ENCODE results near the gene ARMS2. TPM values are rescaled to one million over a fixed set of nuclear protein-coding genes. Genes with fewer than 3 reads are reported as not detected.

The ARMS2 gene, protein sequence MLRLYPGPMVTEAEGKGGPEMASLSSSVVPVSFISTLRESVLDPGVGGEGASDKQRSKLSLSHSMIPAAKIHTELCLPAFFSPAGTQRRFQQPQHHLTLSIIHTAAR
- polyA plus RNA-seq = under 1 TPM in 1 of 4 donors, not detected in 3; 0.06 TPM
- long read RNA-seq, donor 1 = 0 reads
- long read RNA-seq, donor 2 = 0 reads
- long read RNA-seq, donor 3 = 0 reads
- long read RNA-seq, donor 4 = 0 reads
- long read RNA-seq, donor 5 = 0 reads
- long read RNA-seq, donor 6 = 0 reads
- long read RNA-seq, donor 7 = 0 reads
- long read RNA-seq, donor 8 = 0 reads
- long read RNA-seq, donor 9 = 0 reads
- long read RNA-seq, donor 10 = 0 reads

DNA sequence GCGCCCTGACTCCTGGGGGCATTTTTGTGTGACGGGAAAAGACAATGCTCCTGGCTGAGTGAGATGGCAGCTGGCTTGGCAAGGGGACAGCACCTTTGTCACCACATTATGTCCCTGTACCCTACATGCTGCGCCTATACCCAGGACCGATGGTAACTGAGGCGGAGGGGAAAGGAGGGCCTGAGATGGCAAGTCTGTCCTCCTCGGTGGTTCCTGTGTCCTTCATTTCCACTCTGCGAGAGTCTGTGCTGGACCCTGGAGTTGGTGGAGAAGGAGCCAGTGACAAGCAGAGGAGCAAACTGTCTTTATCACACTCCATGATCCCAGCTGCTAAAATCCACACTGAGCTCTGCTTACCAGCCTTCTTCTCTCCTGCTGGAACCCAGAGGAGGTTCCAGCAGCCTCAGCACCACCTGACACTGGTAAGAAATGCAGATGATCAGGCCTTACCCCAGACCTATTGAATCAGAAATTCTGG lies at the start of gene ARMS2:
ARMS2 (plus strand) TSS at position 51 of the 478 bp plus-strand sequence; CDS start at position 126, 75 bp downstream.
- DNase-seq = no peak
- Histone ChIP-seq H3K9me3 (ENCODE audit: control insufficient read depth in 2 of 2, insufficient read depth in 1 of 2, low read depth in 1 of 2, low read length in 1 of 2) (no peaks in the 10 kb centered on the region), H3K36me3 (ENCODE audit: control insufficient read depth in 3 of 3, insufficient read depth in 2 of 3, low read depth in 1 of 3, low read length in 3 of 3) (no peaks in the 10 kb centered on the region), H3K27me3 (ENCODE audit: control insufficient read depth in 3 of 3, insufficient read depth in 3 of 3, low read length in 3 of 3) (peaks cover 3 to 11% (median 8%) of the 10 kb centered on the region in 3 donors), H3K4me1 (ENCODE audit: control insufficient read depth in 3 of 3, insufficient read depth in 2 of 3, low read depth in 1 of 3, low read length in 2 of 3) (peaks cover 0 to 6% (median 0%) of the 10 kb centered on the region in 3 donors), H3K27ac (ENCODE audit: low read depth in 1 of 3, low read length in 2 of 3) (no peak within 1 kb of the TSS), H3K4me3 (ENCODE audit: low read depth in 1 of 3, low read length in 3 of 3) (no peak within 1 kb of the TSS)
- no peak for FAIRE-seq
- 75 to 88% (median 78%) methylated on average over 7 of the region's 7 CpGs for WGBS, 3 donors

DNA sequence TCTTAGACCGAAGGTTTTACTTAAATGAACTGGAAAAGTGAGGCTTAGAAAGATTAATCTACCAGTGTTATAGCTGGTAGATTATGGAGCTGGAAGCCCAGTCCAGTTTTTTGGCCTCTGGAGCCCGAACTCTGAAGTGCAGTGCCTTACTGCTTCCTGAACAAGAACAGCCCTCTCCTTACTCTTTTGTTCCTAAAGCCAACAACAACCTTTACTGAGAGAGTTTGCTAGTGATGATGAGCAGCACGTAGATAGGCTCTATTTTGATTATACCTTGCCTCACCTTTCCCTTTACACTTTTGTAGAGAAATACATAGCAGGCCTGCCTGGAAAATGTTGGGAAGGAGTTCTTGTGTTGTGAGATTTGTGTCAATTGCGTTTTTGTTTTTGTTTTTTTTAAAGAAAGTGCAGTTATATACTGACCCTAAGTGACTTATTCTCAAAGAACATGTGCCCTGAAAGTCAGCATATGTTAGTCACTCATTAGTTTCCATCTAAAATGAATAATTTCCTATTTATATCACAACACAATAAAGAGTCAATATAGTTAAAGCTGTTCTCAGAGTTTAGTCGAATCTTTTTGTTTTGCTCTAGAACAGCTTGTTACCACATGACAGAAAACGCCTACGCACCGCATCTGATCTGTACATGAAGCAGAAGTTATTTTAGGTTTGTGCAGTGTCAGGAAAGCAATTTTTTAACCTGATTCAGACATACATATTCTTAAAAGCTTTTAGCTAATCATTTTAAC lies 46.9 kb upstream of the ARMS2 start:
- DNase-seq = no peak
- H3K36me3 ChIP-seq (ENCODE audit: control insufficient read depth in 3 of 3, insufficient read depth in 2 of 3, low read depth in 1 of 3, low read length in 3 of 3) = peaks cover 0 to 18% (median 9%) of the 10 kb centered on the region in 3 donors
- H3K27ac ChIP-seq (ENCODE audit: low read depth in 1 of 3, low read length in 2 of 3) = peak overlapping the region in 1 of 3 donors; percentile 6
- no peaks in the 10 kb centered on the region for H3K9me3 ChIP-seq (ENCODE audit: control insufficient read depth in 2 of 2, insufficient read depth in 1 of 2, low read depth in 1 of 2, low read length in 1 of 2)
- WGBS, 3 donors = 68 to 77% (median 74%) methylated on average over 8 of the region's 8 CpGs
- no peak overlapping the region for H3K4me3 ChIP-seq (ENCODE audit: low read depth in 1 of 3, low read length in 3 of 3)
- FAIRE-seq = no peak
- no peaks in the 10 kb centered on the region for H3K4me1 ChIP-seq (ENCODE audit: control insufficient read depth in 3 of 3, insufficient read depth in 2 of 3, low read depth in 1 of 3, low read length in 2 of 3)
- H3K27me3 ChIP-seq (ENCODE audit: control insufficient read depth in 3 of 3, insufficient read depth in 3 of 3, low read length in 3 of 3) = no peaks in the 10 kb centered on the region

DNA sequence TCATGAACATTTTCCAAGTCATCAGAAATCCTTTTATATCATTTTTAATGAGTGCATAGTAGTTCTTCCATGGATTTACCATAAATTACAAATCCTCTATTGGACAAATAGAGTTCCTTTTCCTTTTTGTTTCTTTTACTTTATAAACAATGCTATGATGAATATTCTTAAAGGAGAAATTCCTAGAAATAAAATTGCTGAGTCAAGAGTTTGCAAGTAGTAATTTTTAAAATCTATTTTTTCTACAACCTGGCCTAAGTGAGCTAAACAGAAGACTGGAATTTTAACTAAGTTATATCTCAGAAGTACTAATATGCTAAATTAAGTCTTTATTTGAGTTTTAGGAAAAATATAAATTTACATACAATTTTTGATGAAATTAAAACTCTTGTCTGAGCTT lies 41.1 kb upstream of the ARMS2 start:
- Histone ChIP-seq H3K4me1 (ENCODE audit: control insufficient read depth in 3 of 3, insufficient read depth in 2 of 3, low read depth in 1 of 3, low read length in 2 of 3) (no peaks in the 10 kb centered on the region), H3K27me3 (ENCODE audit: control insufficient read depth in 3 of 3, insufficient read depth in 3 of 3, low read length in 3 of 3) (no peaks in the 10 kb centered on the region), H3K36me3 (ENCODE audit: control insufficient read depth in 3 of 3, insufficient read depth in 2 of 3, low read depth in 1 of 3, low read length in 3 of 3) (peaks cover 2 to 15% (median 9%) of the 10 kb centered on the region in 3 donors), H3K9me3 (ENCODE audit: control insufficient read depth in 2 of 2, insufficient read depth in 1 of 2, low read depth in 1 of 2, low read length in 1 of 2) (no peaks in the 10 kb centered on the region), H3K4me3 (ENCODE audit: low read depth in 1 of 3, low read length in 3 of 3) (no peak overlapping the region), H3K27ac (ENCODE audit: low read depth in 1 of 3, low read length in 2 of 3) (no peak overlapping the region)
- FAIRE-seq = peak; percentile 86
- no peak for DNase-seq

DNA sequence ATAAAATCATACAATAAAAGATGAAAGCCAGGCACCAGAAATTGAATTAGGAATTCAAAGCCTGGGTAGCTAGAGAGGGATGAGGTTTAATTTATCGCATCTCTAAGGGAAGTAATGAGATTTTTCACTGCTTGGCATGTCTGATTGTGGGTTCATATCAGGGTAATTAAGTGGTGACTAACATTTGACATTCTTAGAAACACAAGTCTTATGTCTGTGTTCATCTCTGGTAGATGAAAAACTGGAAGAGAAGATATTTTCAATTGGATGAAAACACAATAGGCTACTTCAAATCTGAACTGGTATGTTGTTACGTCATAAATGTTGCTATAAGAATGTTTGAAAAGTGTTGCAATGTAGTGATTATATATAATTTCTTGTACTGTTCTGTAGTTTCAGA lies 36.8 kb upstream of the ARMS2 start:
- Histone ChIP-seq H3K4me1 (ENCODE audit: control insufficient read depth in 3 of 3, insufficient read depth in 2 of 3, low read depth in 1 of 3, low read length in 2 of 3) (no peaks in the 10 kb centered on the region), H3K4me3 (ENCODE audit: low read depth in 1 of 3, low read length in 3 of 3) (no peak overlapping the region), H3K9me3 (ENCODE audit: control insufficient read depth in 2 of 2, insufficient read depth in 1 of 2, low read depth in 1 of 2, low read length in 1 of 2) (no peaks in the 10 kb centered on the region), H3K27ac (ENCODE audit: low read depth in 1 of 3, low read length in 2 of 3) (peak overlapping the region in 1 of 3 donors; percentile 16), H3K27me3 (ENCODE audit: control insufficient read depth in 3 of 3, insufficient read depth in 3 of 3, low read length in 3 of 3) (no peaks in the 10 kb centered on the region), H3K36me3 (ENCODE audit: control insufficient read depth in 3 of 3, insufficient read depth in 2 of 3, low read depth in 1 of 3, low read length in 3 of 3) (peaks cover 2 to 15% (median 9%) of the 10 kb centered on the region in 3 donors)
- FAIRE-seq = no peak
- WGBS, 3 donors = 90 to 94% (median 92%) methylated on average over 2 of the region's 2 CpGs
- DNase-seq = no peak

DNA sequence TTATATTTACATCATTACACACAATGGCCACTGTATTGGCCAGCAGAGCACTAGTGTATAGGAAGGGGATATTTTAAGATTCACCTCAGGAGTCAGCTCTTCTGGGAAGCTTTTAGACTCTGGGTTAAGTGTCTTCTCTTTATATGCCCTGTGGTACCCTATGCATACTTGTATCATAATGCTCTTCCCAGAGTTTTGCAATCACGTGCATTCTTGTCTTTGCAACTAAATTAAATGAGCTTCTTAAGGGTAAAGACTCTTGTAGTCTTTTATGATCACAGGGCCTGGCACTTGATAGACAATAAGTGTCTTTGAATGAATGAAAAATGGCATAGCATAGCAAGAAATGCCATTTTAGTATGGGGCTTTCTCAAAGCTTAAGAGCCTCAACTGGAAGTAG lies 35.4 kb upstream of the ARMS2 start:
- no peaks in the 10 kb centered on the region for H3K9me3 ChIP-seq (ENCODE audit: control insufficient read depth in 2 of 2, insufficient read depth in 1 of 2, low read depth in 1 of 2, low read length in 1 of 2)
- FAIRE-seq = no peak
- WGBS, 3 donors = 79 to 85% (median 79%) methylated on average over 1 of the region's 1 CpG
- peaks cover 2 to 15% (median 9%) of the 10 kb centered on the region in 3 donors for H3K36me3 ChIP-seq (ENCODE audit: control insufficient read depth in 3 of 3, insufficient read depth in 2 of 3, low read depth in 1 of 3, low read length in 3 of 3)
- no peak overlapping the region for H3K4me3 ChIP-seq (ENCODE audit: low read depth in 1 of 3, low read length in 3 of 3)
- no peaks in the 10 kb centered on the region for H3K4me1 ChIP-seq (ENCODE audit: control insufficient read depth in 3 of 3, insufficient read depth in 2 of 3, low read depth in 1 of 3, low read length in 2 of 3)
- no peaks in the 10 kb centered on the region for H3K27me3 ChIP-seq (ENCODE audit: control insufficient read depth in 3 of 3, insufficient read depth in 3 of 3, low read length in 3 of 3)
- no peak overlapping the region for H3K27ac ChIP-seq (ENCODE audit: low read depth in 1 of 3, low read length in 2 of 3)
- no peak for DNase-seq

DNA sequence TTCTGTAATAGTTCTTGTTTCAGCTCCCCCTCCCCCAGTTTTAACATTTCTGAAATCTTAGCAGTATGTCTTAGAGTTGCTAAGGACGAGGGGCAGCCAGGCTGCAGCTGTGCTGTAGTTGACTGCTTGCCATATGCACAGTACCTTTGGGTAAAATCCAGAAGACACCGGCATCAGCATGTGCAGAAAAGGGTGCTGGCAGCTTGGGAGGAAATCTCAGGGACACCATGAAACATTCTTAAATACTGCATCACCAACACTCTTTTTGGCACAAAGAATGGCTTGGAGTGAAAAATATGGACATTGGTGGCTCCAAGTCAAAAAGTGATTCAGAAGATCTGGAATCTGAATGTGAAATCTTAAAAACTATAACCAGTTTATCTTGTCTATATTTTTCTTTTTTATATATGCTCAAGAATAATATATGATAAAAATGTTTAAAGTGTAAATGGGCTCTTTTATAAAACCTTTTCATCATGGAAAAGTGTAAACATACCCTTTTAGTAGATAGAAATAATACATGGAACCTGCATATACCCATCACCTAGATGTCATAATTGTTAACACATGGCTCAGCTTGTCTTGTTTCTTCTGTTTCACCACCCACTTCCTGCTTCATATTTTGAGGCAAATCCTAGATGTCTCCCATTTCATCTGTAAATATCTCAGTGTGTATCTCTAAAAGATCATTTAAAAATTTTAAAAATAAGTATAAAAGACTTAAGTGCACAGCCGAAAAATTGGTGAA lies 34.4 kb upstream of the ARMS2 start:
- 71 to 89% (median 88%) methylated on average over 3 of the region's 3 CpGs for WGBS, 3 donors
- H3K4me3 ChIP-seq (ENCODE audit: low read depth in 1 of 3, low read length in 3 of 3) = no peak overlapping the region
- H3K27ac ChIP-seq (ENCODE audit: low read depth in 1 of 3, low read length in 2 of 3) = no peak overlapping the region
- FAIRE-seq (no peak), DNase-seq (no peak)
- no peaks in the 10 kb centered on the region for H3K9me3 ChIP-seq (ENCODE audit: control insufficient read depth in 2 of 2, insufficient read depth in 1 of 2, low read depth in 1 of 2, low read length in 1 of 2)
- H3K4me1 ChIP-seq (ENCODE audit: control insufficient read depth in 3 of 3, insufficient read depth in 2 of 3, low read depth in 1 of 3, low read length in 2 of 3) = no peaks in the 10 kb centered on the region
- H3K36me3 ChIP-seq (ENCODE audit: control insufficient read depth in 3 of 3, insufficient read depth in 2 of 3, low read depth in 1 of 3, low read length in 3 of 3) = peaks cover 2 to 15% (median 9%) of the 10 kb centered on the region in 3 donors
- H3K27me3 ChIP-seq (ENCODE audit: control insufficient read depth in 3 of 3, insufficient read depth in 3 of 3, low read length in 3 of 3) = no peaks in the 10 kb centered on the region

DNA sequence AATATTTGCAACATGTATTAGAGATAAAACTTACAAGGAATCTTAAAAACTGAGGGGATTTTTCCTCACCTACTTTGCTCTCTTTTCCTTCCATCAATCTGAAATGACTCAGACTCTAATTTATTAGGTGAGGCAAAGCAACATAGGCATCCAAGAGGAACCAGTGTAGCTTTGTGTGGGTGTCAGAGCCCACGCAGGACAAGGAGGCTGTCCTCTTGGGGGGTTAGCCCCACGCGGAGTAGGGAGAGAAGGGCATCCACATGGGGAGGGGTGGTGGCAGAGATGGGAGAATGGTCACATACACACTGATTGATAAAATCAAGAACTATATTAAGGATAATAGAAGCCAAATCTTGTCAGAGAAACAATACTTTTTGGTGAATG lies 33.8 kb upstream of the ARMS2 start:
- H3K9me3 ChIP-seq (ENCODE audit: control insufficient read depth in 2 of 2, insufficient read depth in 1 of 2, low read depth in 1 of 2, low read length in 1 of 2) = no peaks in the 10 kb centered on the region
- no peaks in the 10 kb centered on the region for H3K27me3 ChIP-seq (ENCODE audit: control insufficient read depth in 3 of 3, insufficient read depth in 3 of 3, low read length in 3 of 3)
- no peaks in the 10 kb centered on the region for H3K4me1 ChIP-seq (ENCODE audit: control insufficient read depth in 3 of 3, insufficient read depth in 2 of 3, low read depth in 1 of 3, low read length in 2 of 3)
- no peak overlapping the region for H3K4me3 ChIP-seq (ENCODE audit: low read depth in 1 of 3, low read length in 3 of 3)
- peaks cover 2 to 19% (median 9%) of the 10 kb centered on the region in 3 donors for H3K36me3 ChIP-seq (ENCODE audit: control insufficient read depth in 3 of 3, insufficient read depth in 2 of 3, low read depth in 1 of 3, low read length in 3 of 3)
- peak overlapping the region in 1 of 3 donors; percentile 54 for H3K27ac ChIP-seq (ENCODE audit: low read depth in 1 of 3, low read length in 2 of 3)
- WGBS, 3 donors = 89 to 98% (median 93%) methylated on average over 3 of the region's 3 CpGs
- FAIRE-seq (no peak), DNase-seq (no peak)

DNA sequence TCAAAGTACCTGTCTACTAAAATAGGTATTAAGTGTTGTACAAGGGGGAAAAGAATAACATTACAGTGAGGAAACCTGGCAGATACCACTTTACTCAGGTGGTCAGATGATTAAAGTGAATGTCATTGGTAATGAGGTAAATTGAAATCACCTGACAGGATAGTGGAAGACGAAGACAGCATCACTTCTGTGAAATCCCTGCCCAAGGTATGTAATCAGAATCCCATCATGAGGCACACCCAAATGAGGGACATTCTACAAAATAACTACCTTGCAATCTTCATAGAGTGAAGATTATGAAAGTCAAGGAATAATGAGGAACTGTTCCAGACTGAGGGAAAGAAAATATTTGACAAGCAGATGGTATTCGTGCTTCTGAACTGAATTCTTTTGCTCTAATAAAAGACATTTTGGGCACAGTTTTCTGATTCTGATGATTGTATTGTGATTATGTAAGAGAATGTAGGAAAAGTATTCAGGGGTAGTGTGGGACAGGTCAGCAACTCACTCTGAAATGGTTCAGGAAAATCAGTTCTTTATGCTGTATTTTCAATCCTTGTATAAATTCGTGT lies 33.3 kb upstream of the ARMS2 start:
- no peak for FAIRE-seq
- Histone ChIP-seq H3K9me3 (ENCODE audit: control insufficient read depth in 2 of 2, insufficient read depth in 1 of 2, low read depth in 1 of 2, low read length in 1 of 2) (no peaks in the 10 kb centered on the region), H3K27ac (ENCODE audit: low read depth in 1 of 3, low read length in 2 of 3) (no peak overlapping the region), H3K4me1 (ENCODE audit: control insufficient read depth in 3 of 3, insufficient read depth in 2 of 3, low read depth in 1 of 3, low read length in 2 of 3) (no peaks in the 10 kb centered on the region), H3K4me3 (ENCODE audit: low read depth in 1 of 3, low read length in 3 of 3) (no peak overlapping the region), H3K27me3 (ENCODE audit: control insufficient read depth in 3 of 3, insufficient read depth in 3 of 3, low read length in 3 of 3) (no peaks in the 10 kb centered on the region), H3K36me3 (ENCODE audit: control insufficient read depth in 3 of 3, insufficient read depth in 2 of 3, low read depth in 1 of 3, low read length in 3 of 3) (peaks cover 2 to 17% (median 4%) of the 10 kb centered on the region in 3 donors)
- WGBS, 3 donors = 77 to 82% (median 80%) methylated on average over 3 of the region's 3 CpGs
- no peak for DNase-seq
